AG10803 (cell line): Measurements from ENCODE around the gene HSDL1.

Experiments used
- DNase-seq: peaks from one replicate; pipeline ENCODE4 v3.0.0; 2010; ENCODE audit warnings: low read depth
- H3K4me3 ChIP-seq: 2 replicates; pipeline ENCODE4 v1.5.1; 2011; ENCODE audit warnings: mild to moderate bottlenecking, low read length, control low read depth
- TF ChIP-seq, protein P1 (sequence below): conservative IDR thresholded peaks from 2 replicates; pipeline ENCODE4 v1.5.1; 2011; ENCODE audit warnings: mild to moderate bottlenecking, low read length, control low read depth, inconsistent platforms

The HSDL1 gene

DNA sequence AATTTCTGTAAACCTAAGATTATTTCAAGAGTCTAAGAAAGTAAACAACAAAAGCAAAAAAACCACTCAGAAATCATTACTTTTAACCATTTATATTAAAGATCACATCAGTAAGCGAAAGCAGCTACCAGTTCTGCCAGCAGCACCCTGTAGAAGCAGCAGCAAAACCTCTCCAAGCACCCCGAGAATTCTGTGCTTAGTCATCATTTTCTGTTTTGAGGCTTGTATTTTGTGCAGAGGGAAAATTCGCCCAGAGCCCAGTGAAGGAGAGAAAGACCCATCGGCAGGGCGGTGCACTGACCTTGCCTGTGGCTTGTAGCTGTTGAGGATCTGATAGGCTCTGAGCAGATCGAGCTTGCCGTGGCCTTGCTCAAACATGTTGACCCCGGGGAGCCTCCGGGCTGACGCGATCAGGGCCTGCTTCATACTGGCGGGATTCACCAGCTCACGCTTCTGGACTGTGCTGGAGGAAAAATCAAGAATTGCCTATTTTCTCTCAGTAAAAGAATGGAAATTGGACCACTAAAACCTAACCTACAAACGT is 63.5 kb downstream of the HSDL1 start:
- TF ChIP-seq, protein P1, sequence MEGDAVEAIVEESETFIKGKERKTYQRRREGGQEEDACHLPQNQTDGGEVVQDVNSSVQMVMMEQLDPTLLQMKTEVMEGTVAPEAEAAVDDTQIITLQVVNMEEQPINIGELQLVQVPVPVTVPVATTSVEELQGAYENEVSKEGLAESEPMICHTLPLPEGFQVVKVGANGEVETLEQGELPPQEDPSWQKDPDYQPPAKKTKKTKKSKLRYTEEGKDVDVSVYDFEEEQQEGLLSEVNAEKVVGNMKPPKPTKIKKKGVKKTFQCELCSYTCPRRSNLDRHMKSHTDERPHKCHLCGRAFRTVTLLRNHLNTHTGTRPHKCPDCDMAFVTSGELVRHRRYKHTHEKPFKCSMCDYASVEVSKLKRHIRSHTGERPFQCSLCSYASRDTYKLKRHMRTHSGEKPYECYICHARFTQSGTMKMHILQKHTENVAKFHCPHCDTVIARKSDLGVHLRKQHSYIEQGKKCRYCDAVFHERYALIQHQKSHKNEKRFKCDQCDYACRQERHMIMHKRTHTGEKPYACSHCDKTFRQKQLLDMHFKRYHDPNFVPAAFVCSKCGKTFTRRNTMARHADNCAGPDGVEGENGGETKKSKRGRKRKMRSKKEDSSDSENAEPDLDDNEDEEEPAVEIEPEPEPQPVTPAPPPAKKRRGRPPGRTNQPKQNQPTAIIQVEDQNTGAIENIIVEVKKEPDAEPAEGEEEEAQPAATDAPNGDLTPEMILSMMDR, result no peak
- H3K4me3 ChIP-seq, result no peak overlapping the region
- DNase-seq, result no peak

DNA sequence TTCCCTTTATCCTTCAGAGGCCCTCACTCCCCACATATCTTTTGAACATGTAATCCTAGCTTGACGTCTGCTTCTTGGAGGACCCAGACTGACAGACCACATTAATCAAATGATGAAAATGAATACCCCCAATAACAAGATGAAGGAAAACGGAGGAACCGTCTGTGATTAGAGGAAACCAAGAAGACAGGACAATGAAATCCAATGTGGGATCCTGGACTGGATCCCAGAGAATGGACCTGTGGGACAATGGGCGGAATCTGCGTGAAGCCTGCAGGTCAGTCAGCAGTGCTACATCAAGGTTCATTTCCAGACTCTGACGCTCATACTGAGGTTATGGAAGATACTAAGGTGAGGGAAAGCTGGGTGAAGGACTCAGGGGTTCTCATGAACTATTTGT is 64.2 kb downstream of the HSDL1 start:
- TF ChIP-seq, protein P1, result no peak
- no peak for DNase-seq
- H3K4me3 ChIP-seq, result no peak overlapping the region

DNA sequence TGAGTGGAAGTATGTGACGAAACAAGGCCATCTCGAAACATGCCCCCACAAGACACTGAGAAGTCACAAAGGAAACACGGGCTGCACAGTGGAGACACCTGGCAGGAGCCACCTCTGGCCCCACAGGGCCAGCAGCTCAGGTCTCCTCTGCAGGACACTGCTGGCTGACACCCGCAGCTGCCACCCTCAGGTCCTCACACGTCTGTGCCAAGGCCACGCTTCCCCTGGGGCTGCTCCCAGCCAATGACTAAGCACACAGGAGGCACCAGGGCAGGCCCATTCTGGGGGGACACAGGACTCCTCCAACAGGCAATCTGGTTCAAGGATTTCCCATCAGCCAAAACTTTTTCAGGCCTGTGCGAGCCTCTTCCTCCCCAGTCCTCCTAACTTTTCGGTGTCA is 64.6 kb downstream of the HSDL1 start:
- no peak for DNase-seq
- TF ChIP-seq, protein P1, result no peak
- no peak overlapping the region for H3K4me3 ChIP-seq

DNA sequence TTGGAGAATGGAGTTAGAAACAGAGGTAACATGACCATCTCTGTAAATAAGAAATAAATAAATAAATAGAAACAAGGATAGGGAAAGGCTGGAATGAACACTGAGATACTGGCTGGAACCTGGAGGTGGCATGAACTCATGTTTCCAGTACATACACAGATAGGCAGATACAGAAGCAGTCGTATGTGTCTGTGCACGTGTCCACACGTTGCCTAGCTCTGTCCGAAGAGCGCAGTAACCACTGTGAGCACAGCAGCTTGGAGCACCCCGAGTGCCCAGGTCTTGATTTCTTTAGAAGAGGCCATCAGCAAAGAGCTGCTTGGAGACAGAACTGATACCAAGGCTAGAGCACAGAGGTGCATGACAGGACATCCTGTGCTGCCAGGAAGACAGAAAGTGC is 65.3 kb downstream of the HSDL1 start:
- no peak for DNase-seq
- no peak overlapping the region for H3K4me3 ChIP-seq
- TF ChIP-seq, protein P1, result no peak

DNA sequence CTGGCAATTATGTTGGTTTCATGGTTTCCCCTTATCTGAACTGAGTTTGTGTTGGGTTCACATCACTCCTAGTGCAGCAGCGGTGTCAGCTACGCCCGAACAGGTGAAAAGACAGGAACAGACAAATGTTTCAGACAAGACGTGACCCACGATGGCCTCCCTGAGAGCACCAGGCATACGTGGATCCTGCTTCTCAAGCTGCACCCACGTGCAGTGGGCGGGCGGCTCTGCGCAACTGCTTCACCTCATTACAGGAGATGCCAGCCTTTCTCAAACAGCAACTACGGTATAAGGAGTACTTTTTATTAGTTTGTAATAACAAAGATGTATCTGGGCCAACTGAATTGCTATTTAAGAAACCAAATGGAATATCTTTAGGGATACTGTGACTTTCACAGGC is 69.6 kb downstream of the HSDL1 start:
- no peak overlapping the region for H3K4me3 ChIP-seq
- TF ChIP-seq, protein P1, result no peak

DNA sequence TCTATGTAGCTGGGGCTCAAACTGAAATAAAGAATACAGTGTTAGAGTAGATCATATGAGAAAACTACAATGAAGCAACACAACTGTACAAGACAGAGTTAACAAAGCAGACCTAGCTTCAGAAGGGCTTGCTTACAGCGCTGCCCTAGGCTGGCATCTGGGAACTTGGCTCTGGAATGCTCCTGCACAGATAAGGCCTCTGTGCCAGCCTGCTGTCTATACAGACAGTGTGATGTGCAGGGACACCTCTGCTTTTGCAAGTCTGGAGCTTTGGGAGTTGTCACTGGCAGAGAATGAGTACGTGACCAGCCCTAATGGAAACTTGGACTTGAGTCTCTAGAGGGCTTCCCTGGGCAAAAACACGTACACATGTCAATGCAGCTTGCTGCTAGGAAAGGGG is 70.3 kb downstream of the HSDL1 start:
- TF ChIP-seq, protein P1, result no peak
- H3K4me3 ChIP-seq, result no peak overlapping the region
- DNase-seq, result no peak

More for the DNA sequence above, 69.6 kb downstream of the HSDL1 start:
- no peak for DNase-seq
